KMS-11 (cell line): Measurements from ENCODE around the gene PNCK.

ENCODE experiments used
- H2AFZ ChIP-seq: fragments of 200-600 bp; sonication (generic); 2 replicates; pipeline ENCODE4 v1.6.1; 2016; ENCODE audit warnings: antibody characterized with exemption, mixed run types, low read depth
- H3K27ac ChIP-seq: fragments of 200-600 bp; sonication (generic); 2 replicates; pipeline ENCODE4 v1.6.1; 2016; ENCODE audit warnings: mild to moderate bottlenecking, mixed run types
- H3K27me3 ChIP-seq: fragments of 200-600 bp; sonication (generic); 2 replicates; pipeline ENCODE4 v1.6.1; 2017; ENCODE audit warnings: mild to moderate bottlenecking, low read depth, mixed run types, moderate library complexity; ENCODE audit not compliant: insufficient read depth
- H3K36me3 ChIP-seq: fragments of 200-600 bp; sonication (generic); 2 replicates; pipeline ENCODE4 v1.6.1; 2017; ENCODE audit warnings: mild to moderate bottlenecking, mixed run types; ENCODE audit not compliant: insufficient read depth
- H3K4me1 ChIP-seq: fragments of 200-600 bp; sonication (generic); 2 replicates; pipeline ENCODE4 v1.6.1; 2016; ENCODE audit warnings: mild to moderate bottlenecking, low read depth, mixed run types; ENCODE audit not compliant: poor library complexity, severe bottlenecking
- H3K4me2 ChIP-seq: fragments of 200-600 bp; sonication (generic); 2 replicates; pipeline ENCODE4 v1.7.0; 2016; ENCODE audit warnings: mild to moderate bottlenecking, mixed run types
- H3K4me3 ChIP-seq: fragments of 200-600 bp; sonication (generic); IDR thresholded peaks from 2 replicates; pipeline ENCODE4 v1.6.1; 2017; ENCODE audit warnings: low read depth, low read length, mixed read lengths; ENCODE audit not compliant: insufficient read depth
- H3K79me2 ChIP-seq: fragments of 200-600 bp; sonication (generic); 2 replicates; pipeline ENCODE4 v1.6.1; 2016; ENCODE audit warnings: low read depth, mixed run types; ENCODE audit not compliant: insufficient read depth
- H3K9ac ChIP-seq: fragments of 200-600 bp; sonication (generic); 2 replicates; pipeline ENCODE4 v1.6.1; 2016; ENCODE audit warnings: mild to moderate bottlenecking, mixed run types
- H4K20me1 ChIP-seq: fragments of 200-600 bp; sonication (generic); 2 replicates; pipeline ENCODE4 v1.6.1; 2016; ENCODE audit warnings: mild to moderate bottlenecking, mixed run types; ENCODE audit not compliant: insufficient read depth
- TF ChIP-seq, protein P1 (sequence below): fragments of 200-600 bp; sonication (generic); conservative IDR thresholded peaks from 2 replicates; pipeline ENCODE4 v1.6.1; 2017; ENCODE audit warnings: low read depth, mild to moderate bottlenecking, antibody characterized with exemption, low read length, moderate library complexity, mixed read lengths

Gene PNCK

DNA sequence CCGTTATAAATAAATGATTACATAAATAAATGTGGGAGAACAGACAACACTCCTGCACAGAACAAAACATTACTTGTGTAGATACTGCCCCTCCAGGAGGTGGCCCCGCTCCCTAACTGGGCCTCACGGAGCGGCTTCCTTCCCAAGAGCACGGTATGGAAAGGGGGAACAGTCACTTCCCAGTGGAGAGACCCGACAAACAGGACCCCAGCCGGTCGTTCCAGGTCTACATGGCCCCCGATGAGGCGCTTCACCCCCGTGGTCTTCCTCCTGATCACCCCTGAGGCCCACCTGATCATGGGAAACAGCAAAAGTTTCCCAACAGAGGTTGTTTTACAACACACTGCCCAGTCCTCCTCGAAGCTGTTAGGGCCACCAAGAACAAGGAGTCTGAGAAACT, 7.6 kb upstream of the PNCK start:
- Histone ChIP-seq H4K20me1 (no peaks in the 10 kb centered on the region), H3K4me2 (no peak overlapping the region), H3K4me3 (no peak overlapping the region), H3K79me2 (no peaks in the 10 kb centered on the region), H3K27me3 (no peaks in the 10 kb centered on the region), H3K27ac (no peak overlapping the region), H3K4me1 (no peaks in the 10 kb centered on the region), H3K9ac (no peak overlapping the region), H3K36me3 (no peaks in the 10 kb centered on the region), H2AFZ (no peak overlapping the region)
- TF ChIP-seq, protein P1, sequence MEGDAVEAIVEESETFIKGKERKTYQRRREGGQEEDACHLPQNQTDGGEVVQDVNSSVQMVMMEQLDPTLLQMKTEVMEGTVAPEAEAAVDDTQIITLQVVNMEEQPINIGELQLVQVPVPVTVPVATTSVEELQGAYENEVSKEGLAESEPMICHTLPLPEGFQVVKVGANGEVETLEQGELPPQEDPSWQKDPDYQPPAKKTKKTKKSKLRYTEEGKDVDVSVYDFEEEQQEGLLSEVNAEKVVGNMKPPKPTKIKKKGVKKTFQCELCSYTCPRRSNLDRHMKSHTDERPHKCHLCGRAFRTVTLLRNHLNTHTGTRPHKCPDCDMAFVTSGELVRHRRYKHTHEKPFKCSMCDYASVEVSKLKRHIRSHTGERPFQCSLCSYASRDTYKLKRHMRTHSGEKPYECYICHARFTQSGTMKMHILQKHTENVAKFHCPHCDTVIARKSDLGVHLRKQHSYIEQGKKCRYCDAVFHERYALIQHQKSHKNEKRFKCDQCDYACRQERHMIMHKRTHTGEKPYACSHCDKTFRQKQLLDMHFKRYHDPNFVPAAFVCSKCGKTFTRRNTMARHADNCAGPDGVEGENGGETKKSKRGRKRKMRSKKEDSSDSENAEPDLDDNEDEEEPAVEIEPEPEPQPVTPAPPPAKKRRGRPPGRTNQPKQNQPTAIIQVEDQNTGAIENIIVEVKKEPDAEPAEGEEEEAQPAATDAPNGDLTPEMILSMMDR = no peak

- H3K79me2 ChIP-seq = no peaks in the 10 kb centered on the region
- H3K9ac ChIP-seq = no peak overlapping the region
- H3K36me3 ChIP-seq = no peaks in the 10 kb centered on the region
- no peaks in the 10 kb centered on the region for H3K27me3 ChIP-seq
- H3K4me2 ChIP-seq = no peak overlapping the region
- no peak overlapping the region for H3K4me3 ChIP-seq
- TF ChIP-seq, protein P1 = no peak
- H2AFZ ChIP-seq = no peak overlapping the region
- H4K20me1 ChIP-seq = no peaks in the 10 kb centered on the region
- H3K27ac ChIP-seq = no peak overlapping the region
- no peaks in the 10 kb centered on the region for H3K4me1 ChIP-seq
These were observed 722 bp upstream of the PNCK start for GRCh38 chrX:153674219-153674851.

DNA sequence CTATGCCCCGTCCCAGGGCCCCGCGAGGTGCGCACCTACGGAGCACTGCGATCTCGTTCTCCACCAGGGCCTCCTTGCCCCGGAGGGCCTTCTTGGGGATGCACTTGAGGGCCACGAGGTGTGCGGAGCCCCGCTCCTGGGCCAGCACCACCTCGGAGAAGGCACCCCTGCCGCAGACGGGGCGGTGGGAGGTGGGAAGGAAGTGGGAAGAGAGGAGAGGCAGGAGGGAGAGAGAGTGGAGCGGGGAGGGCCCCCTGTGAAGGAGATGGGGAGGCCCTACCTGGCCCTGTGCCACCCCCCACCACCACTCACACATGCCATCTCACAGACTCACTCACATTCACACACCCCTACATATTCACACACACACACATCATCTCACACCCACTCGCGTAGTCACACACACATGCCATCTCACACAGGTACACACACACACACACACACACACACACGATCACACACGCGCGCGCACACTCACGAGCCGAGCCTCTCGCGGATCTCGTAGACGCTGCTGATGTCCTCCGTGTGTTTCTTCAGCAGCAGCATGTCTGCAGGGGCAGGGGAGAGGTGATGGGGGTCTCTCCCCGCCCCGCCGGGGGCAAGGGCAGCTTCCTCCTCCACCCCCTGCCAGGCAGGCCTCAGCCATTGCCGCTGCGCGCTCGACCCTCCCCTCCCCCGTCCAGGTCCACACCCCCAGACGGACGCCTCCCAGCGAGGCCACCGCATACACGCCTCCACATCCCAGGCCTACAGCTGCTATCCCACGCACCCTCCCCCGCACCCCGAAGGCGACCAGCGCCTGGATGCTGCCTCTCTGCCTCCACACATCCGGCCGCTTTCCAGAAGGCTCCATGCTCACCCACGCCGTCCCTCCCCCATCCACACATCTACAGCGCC, 834 bp downstream of the PNCK start:
- Histone ChIP-seq H3K79me2 (no peaks in the 10 kb centered on the region), H3K36me3 (no peaks in the 10 kb centered on the region), H3K9ac (no peak overlapping the region), H3K4me1 (no peaks in the 10 kb centered on the region), H3K4me3 (no peak overlapping the region), H3K27ac (no peak overlapping the region), H3K27me3 (no peaks in the 10 kb centered on the region), H3K4me2 (no peak overlapping the region), H2AFZ (no peak overlapping the region), H4K20me1 (no peaks in the 10 kb centered on the region)
- TF ChIP-seq, protein P1 = no peak

DNA sequence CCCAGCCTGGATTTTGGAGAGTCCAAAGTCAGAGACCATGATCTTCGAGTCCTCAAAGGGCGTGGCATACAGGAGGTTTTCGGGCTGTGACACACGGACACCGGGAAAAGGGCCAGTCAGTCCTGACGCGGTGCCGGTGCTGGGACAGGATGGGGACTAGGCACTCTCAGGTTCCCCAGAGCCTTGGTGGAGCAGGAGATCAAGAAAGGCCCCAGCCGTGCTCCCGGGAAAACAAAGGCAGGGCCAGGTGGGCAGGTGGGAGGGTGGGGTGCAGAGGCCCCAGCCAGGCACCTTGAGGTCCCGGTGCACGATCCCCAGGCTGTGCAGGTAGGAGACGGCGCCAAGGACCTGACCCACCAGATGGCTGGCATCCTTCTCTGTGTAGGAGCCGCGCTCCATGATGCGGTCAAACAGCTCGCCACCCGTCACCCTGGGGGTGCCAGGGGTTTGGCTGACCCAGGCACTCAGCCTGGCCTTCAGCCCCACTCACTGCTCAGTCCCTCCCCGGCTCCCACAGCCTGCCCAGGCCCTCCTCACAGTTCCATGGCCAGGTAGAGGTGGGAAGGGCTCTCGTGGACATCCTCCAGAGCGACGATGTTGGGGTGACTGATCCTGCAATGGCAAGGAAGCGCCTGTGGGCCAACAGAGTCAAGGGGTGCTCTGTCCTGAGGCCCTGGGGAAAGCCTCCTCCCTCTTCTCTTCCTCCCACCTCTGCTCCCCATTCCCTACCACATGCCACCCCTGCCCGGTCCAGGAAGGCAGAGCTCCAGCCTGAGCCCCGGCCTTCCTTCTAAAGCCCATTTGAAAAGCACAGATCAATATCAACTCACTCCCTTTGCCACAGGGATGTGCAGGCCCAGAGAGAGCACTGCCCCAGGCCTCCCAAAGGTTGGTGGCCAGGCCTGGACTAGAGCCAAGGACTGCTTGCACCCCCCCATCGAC, 1.8 kb downstream of the PNCK start:
- no peaks in the 10 kb centered on the region for H3K4me1 ChIP-seq
- no peak overlapping the region for H3K4me2 ChIP-seq
- H3K27ac ChIP-seq = no peak overlapping the region
- H3K9ac ChIP-seq = no peak overlapping the region
- no peaks in the 10 kb centered on the region for H4K20me1 ChIP-seq
- TF ChIP-seq, protein P1 = no peak
- no peak overlapping the region for H3K4me3 ChIP-seq
- H2AFZ ChIP-seq = no peak overlapping the region
- no peaks in the 10 kb centered on the region for H3K36me3 ChIP-seq
- H3K27me3 ChIP-seq = no peaks in the 10 kb centered on the region
- H3K79me2 ChIP-seq = no peaks in the 10 kb centered on the region
